Thymus (tissue), 11 donors: Measurements from ENCODE around the gene PCDH10. TPM values are rescaled to one million over a fixed set of nuclear protein-coding genes. Genes with fewer than 3 reads are reported as not detected.

Source experiments
- DNase-seq, 9 donors: peaks; one replicate each; pipeline ENCODE4 v3.0.0-alpha.2; 2013; ENCODE audit warnings: low spot score in 9 of 9, low read depth in 6 of 9, missing footprints in 1 of 9
- H3K27ac ChIP-seq, 2 donors: one replicate each; pipeline ENCODE4 v1.5.1; 2013; ENCODE audit warnings: control low read depth in 1 of 2, low read depth in 1 of 2, low read length in 1 of 2, mild to moderate bottlenecking in 1 of 2, moderate library complexity in 1 of 2
- H3K27me3 ChIP-seq, 2 donors: one replicate each; pipeline ENCODE4 v1.5.1; 2013; ENCODE audit warnings: low read length in 1 of 2; ENCODE audit not compliant: control insufficient read depth in 2 of 2, insufficient read depth in 1 of 2
- H3K36me3 ChIP-seq, 2 donors: one replicate each; pipeline ENCODE4 v1.5.1; 2013; ENCODE audit warnings: low read length in 1 of 2, mild to moderate bottlenecking in 1 of 2, moderate library complexity in 1 of 2; ENCODE audit not compliant: control insufficient read depth in 2 of 2, insufficient read depth in 2 of 2
- H3K4me1 ChIP-seq, 2 donors: one replicate each; pipeline ENCODE4 v1.5.1; 2013; ENCODE audit warnings: low read length in 2 of 2; ENCODE audit not compliant: control insufficient read depth in 2 of 2, insufficient read depth in 2 of 2
- H3K4me3 ChIP-seq, 2 donors: one replicate each; pipeline ENCODE4 v1.5.1; 2013; ENCODE audit warnings: low read length in 2 of 2, control low read depth in 1 of 2, mild to moderate bottlenecking in 1 of 2
- H3K9me3 ChIP-seq, 2 donors: one replicate each; pipeline ENCODE4 v1.5.1; 2013; ENCODE audit warnings: low read length in 1 of 2, mild to moderate bottlenecking in 1 of 2; ENCODE audit not compliant: control insufficient read depth in 2 of 2, insufficient read depth in 1 of 2
- WGBS: extraction: QIAGEN DNeasy Blood & Tissue Kit; methylation state at CpG from one replicate; pipeline ENCODE4 v1.1.7; 2013; 5-methylcytosine and 5-hydroxymethylcytosine counted together
- polyA plus RNA-seq: library from polyadenylated mRNA; stranded (reverse); fragments of 200-250 nt; gene quantifications from one replicate; pipeline ENCODE4 v1.2.3, GENCODE V29; 2013
- total RNA-seq: library from RNA; stranded (reverse); fragments of 120-200 nt; gene quantifications from one replicate; pipeline ENCODE4 v1.2.4, GENCODE V29; 2013
- donor health status: healthy.

The PCDH10 gene
- total and polyA plus RNA-seq, 2 donors: 0.11 to 1.7 TPM

DNA sequence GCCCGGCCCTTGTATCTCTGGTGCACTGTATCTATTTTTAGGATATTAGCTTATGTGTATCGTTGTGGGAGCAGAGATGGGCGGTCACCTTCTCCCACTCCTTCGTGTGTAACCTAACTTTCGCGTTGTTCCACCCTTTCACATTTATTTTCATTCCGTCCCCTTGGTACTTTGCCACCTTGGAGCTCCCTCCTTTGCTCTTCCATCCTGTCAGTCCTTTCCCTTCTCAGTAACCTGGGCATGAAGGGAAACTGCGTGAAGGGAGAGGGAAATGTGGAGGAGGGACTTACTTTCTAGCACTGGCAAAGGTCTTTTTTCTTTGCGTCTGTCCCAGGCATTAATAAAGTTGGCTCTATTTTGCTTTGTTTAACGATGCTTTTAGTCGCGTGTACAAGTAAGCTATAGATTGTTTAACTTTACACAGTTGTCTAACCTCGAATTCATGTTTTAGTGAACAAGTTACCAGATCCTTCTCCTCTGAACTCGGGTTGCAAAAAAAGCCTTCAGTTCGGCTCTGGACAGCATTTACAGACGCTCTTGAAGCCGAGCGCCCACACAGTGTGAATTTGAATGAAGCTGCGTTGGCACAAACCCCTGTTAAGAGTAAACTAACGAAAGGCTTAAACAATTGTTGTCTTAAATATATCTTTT lies 3.9 kb downstream of the PCDH10 start:
- Histone ChIP-seq H3K4me1 (peaks cover 12 to 53% of the 10 kb centered on the region in 2 donors), H3K36me3 (no peaks in the 10 kb centered on the region), H3K9me3 (peaks cover 1 to 6% of the 10 kb centered on the region in 2 donors), H3K27ac (no peak overlapping the region), H3K4me3 (peak overlapping the region in 1 of 2 donors; percentile 51), H3K27me3 (peaks cover 58 to 60% of the 10 kb centered on the region in 2 donors)
- 6% methylated on average over 20 of the region's 20 CpGs for WGBS
- DNase-seq: peak in 1 of 9 donors; percentile 46

DNA sequence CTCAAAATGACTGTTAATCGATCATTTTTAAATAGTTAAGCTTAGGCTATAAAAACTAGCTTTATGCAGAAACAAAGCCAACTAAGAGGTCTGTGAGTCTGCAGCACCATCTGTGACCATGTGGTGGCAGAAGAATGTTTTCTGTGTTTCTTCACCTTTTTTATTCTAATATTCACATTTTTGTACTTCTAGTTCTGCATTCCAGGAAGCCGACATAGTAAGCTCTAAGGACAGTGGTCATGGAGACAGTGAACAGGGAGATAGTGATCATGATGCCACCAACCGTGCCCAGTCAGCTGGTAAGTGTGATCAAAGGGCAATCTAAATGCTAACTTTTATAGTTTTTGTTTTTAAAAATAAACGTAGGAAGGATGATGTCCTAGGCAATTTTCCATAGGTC lies 5.6 kb downstream of the PCDH10 start:
- Histone ChIP-seq H3K36me3 (no peaks in the 10 kb centered on the region), H3K4me3 (no peak overlapping the region), H3K4me1 (peaks cover 6 to 38% of the 10 kb centered on the region in 2 donors), H3K9me3 (no peaks in the 10 kb centered on the region), H3K27ac (no peak overlapping the region), H3K27me3 (peaks cover 40 to 47% of the 10 kb centered on the region in 2 donors)
- peak in 2 of 9 donors; percentile 16 to 57 for DNase-seq
- 33% methylated on average over 4 of the region's 4 CpGs for WGBS

DNA sequence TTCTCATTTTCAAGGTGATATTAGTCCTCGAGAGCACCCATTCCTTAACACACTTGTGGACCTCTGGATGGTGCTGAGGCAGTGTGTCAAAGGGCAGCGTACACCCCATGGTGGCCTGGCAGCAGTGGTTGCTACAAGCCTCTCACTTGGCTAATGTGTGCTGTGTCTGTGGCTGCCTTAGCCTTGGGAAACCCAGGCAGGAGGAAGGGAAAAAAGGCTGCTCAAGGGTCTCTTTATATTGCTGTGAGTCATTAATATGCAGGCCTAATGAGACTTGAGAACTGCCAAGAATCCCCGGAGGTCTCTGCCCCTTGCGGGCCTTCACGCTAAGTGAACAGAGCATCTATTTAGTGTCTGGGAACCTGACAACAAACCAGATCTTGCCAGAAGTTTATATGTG lies 7.0 kb downstream of the PCDH10 start:
- 93% methylated on average over 5 of the region's 5 CpGs for WGBS
- no peak for DNase-seq

DNA sequence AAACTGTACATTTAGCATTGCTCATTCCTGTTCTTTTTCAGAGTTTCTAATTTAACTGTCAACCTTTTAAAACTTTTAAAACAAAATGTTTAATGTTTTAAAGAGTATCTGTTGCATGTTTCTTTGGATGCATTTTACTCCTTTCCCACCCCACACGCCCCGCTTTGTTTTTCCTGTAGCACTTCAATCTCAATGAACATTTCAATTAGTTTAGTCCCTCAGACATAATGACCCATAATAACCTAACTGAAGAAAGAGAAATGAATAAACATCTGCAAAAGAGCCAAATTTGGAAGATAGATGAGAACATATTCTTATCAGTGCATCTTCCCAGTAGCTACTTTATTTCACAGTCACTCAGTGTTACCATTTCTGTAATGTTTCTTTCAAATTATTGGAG lies 7.5 kb downstream of the PCDH10 start:
- H3K4me1 ChIP-seq: peaks cover 0 to 19% of the 10 kb centered on the region in 2 donors

More for the DNA sequence above, 7.0 kb downstream of the PCDH10 start:
- Histone ChIP-seq H3K4me1 (peaks cover 3 to 24% of the 10 kb centered on the region in 2 donors), H3K36me3 (no peaks in the 10 kb centered on the region), H3K27me3 (peaks cover 26 to 33% of the 10 kb centered on the region in 2 donors), H3K4me3 (no peak overlapping the region), H3K27ac (no peak overlapping the region), H3K9me3 (no peaks in the 10 kb centered on the region)

DNA sequence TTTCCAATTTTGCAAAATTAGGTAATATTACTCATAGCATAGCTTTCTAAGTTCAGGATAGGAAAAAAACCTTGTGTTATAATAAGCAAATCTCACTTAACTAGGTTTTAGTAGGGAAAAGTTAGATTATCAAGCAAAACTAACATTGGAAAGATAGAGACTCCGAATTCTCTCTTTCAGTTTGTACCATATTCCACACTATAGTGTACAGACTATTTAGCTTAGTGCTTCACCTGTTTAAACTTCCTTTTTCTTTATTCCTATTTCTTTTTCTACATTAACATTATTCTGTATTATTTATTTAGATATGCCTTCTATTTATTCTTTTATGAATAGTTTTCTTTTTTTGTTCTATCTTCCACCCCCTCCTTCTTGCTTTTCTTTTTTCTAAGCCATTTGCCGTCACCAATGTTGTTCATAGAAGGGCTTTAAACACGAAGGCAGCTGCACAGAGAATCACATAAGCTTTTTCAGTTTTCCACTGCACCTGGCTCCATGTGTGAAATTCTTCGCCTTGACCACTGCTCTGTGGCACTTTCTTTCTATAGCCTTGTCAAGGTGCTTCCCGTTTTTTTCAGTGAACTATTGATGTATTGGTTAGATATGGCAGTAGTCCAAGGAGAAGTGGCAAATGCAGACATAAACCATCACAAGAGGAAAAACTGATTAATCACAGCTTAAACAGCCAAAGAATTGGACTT lies 8.5 kb downstream of the PCDH10 start:
- H3K4me3 ChIP-seq: no peak overlapping the region
- WGBS: 16% methylated on average over 5 of the region's 5 CpGs
- H3K36me3 ChIP-seq: no peaks in the 10 kb centered on the region
- H3K9me3 ChIP-seq: no peaks in the 10 kb centered on the region
- no peak for DNase-seq
- H3K27ac ChIP-seq: no peak overlapping the region
- H3K4me1 ChIP-seq: peaks cover 0 to 9% of the 10 kb centered on the region in 2 donors
- H3K27me3 ChIP-seq: peaks cover 11 to 20% of the 10 kb centered on the region in 2 donors

More for the DNA sequence above, 7.5 kb downstream of the PCDH10 start:
- Histone ChIP-seq H3K27me3 (peaks cover 22 to 30% of the 10 kb centered on the region in 2 donors), H3K9me3 (no peaks in the 10 kb centered on the region), H3K36me3 (no peaks in the 10 kb centered on the region), H3K4me3 (no peak overlapping the region), H3K27ac (no peak overlapping the region)
- DNase-seq: no peak
- WGBS: 97% methylated on average over 2 of the region's 2 CpGs

DNA sequence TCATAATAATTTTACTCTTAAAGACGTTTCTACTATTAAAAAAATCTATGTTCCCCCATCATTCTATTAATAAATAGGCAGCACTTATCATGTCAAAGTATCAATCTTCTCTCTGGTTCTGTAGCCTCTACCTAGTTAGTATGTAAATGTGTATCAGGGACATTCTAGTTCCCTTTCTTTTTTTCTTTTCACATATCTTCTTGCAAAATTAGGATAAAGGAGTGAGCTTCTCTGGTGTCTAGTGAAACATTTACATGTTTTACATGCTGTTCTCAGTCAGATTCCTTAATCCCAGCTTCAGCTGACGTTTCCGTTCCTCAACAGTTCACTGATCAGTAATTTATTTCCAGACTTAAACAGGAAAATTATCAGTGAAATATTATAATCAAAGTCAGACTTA lies 11.8 kb downstream of the PCDH10 start:
- H3K27me3 ChIP-seq: no peaks in the 10 kb centered on the region
- no peaks in the 10 kb centered on the region for H3K9me3 ChIP-seq
- H3K4me1 ChIP-seq: no peaks in the 10 kb centered on the region
- no peak overlapping the region for H3K4me3 ChIP-seq
- WGBS: 96% methylated on average over 3 of the region's 3 CpGs
- H3K36me3 ChIP-seq: no peaks in the 10 kb centered on the region
- no peak for DNase-seq
- no peak overlapping the region for H3K27ac ChIP-seq

DNA sequence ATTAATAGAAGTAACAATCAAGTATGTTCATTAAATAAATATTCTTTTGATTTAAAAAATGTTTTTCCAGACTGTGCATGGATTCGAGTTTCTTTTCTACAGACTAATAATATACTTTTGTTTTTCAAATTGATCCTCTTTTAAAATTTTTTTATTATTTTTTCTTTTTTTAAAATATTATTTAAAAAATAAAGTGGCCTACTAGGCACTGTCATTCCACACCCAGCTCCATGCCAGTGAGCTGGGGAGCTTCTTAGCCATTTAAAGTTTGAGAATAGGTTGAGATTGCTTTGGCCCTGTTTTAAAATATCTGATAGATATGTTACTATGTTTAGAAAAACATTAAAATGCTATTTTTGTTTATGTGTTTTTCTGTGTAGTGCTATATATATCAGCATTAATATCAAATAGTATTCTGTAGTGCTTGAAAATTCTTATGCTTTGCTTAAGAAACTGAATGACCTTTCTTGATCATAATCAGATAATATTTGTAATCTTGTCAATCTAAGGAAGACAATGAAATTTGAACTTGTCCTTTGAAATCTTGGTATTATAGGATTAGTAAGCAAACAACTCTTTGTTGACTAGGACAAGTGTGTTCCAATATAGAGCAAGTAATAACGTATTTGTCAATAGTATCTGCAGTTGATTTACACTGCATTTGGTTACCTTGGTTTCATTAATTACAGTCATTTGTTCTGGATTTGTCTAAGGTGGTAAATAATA lies 12.6 kb downstream of the PCDH10 start:
- no peaks in the 10 kb centered on the region for H3K4me1 ChIP-seq
- no peaks in the 10 kb centered on the region for H3K27me3 ChIP-seq
- 95% methylated on average over 2 of the region's 2 CpGs for WGBS
- H3K9me3 ChIP-seq: no peaks in the 10 kb centered on the region
- H3K27ac ChIP-seq: no peak overlapping the region
- H3K36me3 ChIP-seq: no peaks in the 10 kb centered on the region
- no peak for DNase-seq
- H3K4me3 ChIP-seq: no peak overlapping the region

DNA sequence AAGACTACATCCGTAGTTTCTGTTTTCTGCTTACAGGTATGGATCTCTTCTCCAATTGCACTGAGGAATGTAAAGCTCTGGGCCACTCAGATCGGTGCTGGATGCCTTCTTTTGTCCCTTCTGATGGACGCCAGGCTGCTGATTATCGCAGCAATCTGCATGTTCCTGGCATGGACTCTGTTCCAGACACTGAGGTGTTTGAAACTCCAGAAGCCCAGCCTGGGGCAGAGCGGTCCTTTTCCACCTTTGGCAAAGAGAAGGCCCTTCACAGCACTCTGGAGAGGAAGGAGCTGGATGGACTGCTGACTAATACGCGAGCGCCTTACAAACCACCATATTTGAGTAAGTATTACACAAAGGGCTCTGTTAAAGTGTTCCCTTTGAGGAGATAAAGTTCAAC lies 13.8 kb downstream of the PCDH10 start:
- no peaks in the 10 kb centered on the region for H3K36me3 ChIP-seq
- 96% methylated on average over 8 of the region's 8 CpGs for WGBS
- H3K9me3 ChIP-seq: no peaks in the 10 kb centered on the region
- H3K4me3 ChIP-seq: no peak overlapping the region
- no peaks in the 10 kb centered on the region for H3K4me1 ChIP-seq
- no peaks in the 10 kb centered on the region for H3K27me3 ChIP-seq
- DNase-seq: no peak
- H3K27ac ChIP-seq: no peak overlapping the region

DNA sequence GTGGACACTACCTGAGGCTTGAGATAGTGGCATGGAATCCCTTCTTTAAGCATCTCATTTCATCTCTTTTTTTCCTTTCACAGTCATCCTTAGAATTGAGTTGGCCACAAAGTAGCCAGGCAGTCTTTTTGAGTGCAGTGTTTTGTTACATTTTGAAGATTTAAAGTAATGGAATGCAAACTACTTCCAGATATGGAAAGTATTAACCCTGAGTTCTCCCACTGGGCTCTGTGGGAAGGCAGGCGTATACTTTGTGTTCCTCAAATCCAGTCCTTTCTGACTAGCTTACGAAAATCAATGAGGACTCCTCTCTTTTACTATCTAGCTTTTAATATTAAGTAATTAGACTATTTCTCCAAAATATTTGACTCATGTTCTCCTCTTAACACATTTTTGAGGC lies 29.9 kb downstream of the PCDH10 start:
- WGBS: 95% methylated on average over 2 of the region's 2 CpGs
- H3K9me3 ChIP-seq: no peaks in the 10 kb centered on the region
- DNase-seq: no peak

More for the DNA sequence above, 29.9 kb downstream of the PCDH10 start:
- Histone ChIP-seq H3K4me1 (no peaks in the 10 kb centered on the region), H3K27ac (no peak overlapping the region), H3K27me3 (no peaks in the 10 kb centered on the region), H3K36me3 (no peaks in the 10 kb centered on the region), H3K4me3 (no peak overlapping the region)
